NCI-H526 treated with DMSO at 0.1 percent for 48 hours (cell line): ENCODE data around the gene PIGQ.
"Not testable (repeated sequence)": the region's sequence is repeated elsewhere in the genome, so short reads cannot be mapped to it uniquely, and the experiment has no call there.

Experiments used
- DNase-seq: peaks from one replicate; lab custom pipeline; 2025; lab: John Stamatoyannopoulos, UW

The PIGQ gene

DNA sequence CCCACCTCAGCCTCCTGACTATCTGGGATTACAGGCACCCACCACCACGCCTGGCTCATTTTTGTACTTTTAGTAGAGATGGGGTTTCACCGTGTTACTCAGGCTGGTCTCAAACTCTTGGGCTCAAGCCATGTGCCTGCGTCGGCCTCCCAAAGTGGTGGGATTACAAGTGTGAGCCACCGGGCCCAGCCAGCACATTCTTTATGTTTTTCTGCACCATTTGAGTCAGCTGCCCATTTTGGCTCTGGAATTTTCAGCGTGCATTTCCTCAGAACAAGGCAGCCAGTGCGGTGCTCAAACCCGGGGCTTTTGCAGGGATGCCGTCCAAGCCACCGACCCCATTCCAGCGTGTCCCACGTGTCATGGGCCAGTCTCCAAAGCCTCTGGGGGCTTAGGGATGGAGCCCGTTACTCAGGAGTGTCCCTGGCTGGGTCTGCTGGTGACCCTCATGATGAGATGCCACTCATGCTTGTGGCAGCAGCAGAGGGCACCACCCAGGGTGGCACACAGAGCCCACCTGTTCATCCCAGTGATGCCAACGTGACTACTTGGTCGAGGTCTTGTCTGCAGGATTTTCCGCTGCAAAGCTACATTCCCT lies 16.4 kb downstream of the PIGQ start:
- no peak for DNase-seq

DNA sequence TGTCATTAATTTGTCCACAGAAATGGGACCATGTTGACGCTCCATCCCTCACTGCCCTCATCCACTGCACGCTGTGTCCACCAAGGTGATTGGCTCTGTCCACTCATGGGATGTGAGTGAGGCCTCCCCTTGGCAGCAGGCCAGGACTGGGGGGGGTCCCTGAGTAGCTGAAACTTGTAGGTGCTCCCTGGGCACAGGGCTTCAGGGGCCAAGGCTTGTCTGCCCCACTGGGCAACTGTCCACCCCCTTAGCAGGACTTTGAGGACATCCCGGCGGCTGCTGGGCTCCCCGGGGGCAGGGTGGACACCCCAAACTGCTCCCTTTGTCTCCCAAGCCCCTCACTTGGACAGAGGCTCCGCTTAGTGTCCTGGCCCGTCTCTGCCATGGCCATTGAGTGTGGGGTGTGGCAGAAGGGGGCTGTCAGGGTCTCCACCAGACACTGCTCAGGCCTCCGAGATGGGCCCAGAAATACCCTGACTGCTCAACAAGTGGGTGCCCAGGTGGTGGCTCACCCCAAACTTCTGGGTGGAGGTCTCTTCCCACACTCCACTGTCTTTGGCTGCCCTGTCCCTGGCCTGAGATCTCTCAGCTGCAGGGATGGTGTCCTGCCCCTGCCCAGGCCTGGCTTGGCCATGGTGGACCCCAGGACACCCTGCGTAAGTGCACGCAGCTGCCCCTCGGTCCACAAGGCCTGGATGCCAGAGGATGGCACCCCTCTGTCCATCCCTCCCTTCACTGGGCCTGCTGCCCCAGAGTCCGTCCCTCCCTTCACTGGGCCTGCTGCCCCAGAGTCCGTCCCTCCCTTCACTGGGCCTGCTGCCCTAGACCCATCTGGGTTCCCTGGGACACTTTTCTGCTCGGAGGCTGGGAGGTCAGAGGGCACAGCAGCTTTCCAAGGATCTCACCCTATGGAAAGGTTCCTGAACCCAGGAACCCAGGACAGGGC lies 17.1 kb downstream of the PIGQ start:
- DNase-seq, result no peak

DNA sequence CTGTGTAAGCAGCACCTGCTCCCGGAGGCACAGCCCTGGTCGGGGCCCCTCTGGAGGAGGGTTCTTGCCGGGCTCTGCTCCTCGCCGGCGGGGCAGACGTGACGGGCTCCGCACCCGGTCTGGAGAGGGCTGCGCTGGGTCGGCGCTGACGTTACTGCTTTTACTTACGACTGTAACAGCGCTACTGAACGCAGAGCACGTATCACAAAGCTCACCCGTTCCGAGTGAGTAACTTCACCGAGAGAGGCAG lies 18.8 kb downstream of the PIGQ start:
- no peak for DNase-seq

DNA sequence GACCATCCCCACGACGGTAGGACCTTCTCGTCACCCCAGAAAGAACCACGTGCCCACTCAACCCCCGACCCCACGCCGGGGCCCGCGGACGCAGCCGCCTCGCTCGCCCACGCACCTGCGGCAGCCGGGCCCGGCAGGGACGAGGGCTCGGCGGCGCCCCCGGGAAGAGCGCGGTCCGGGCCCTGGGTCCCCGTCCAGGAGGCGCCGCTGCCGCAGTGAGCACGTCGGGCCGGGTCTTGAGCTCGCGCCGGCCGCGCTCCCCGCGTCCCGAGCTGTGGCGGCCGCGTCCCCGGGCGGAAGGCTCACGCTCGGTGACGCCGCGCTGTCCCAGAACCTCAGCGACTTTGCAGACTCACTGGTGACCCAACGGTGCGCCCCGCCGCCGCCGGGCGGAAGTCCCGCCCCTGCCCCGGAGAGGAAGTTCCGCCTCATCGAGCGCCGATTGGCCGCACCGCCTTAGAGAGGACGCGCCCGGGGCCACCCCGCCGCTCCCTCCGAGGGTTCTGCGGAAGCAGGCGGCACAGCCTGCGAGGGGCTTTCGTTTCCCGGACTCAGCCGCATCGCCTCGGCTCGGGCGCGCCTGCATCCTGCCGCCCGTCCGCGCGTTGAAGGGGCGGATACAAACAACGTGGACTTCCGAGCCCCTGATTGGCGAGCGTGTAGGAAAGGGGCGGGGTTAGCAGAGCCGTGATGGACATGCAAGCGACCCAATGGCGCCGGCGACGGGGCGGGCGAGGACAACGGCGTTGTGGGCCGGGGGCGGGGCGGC lies 19.3 kb downstream of the PIGQ start:
- DNase-seq, result peak; percentile 88

DNA sequence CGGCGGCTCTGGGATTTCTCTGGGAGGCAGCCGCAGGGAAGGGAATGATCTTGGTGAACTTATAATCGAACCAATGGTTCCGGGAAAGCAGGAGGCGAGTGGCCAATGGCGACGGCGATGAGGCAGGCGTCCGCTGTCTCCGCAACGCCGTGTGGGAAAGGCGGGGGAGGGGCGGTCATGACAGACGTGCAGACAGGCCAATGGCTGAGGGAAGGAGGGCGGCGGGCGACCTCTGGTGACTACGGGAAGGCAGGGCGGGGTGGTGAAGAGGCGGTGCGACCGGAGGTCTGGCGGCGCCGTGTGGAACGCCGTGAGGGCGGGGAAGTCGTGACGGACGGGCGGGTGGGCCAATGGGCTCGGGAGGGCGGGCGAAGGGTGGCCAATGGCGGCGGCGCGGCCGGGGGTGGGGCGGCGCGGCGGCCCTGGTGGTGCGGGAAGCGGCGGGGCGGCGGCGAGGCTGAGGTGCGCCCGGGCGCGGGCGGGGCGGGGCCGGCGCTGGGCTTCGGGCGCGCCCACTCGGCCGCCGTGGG lies 20.0 kb downstream of the PIGQ start, which contains the start of gene RAB40C:
RAB40C (plus strand) TSS at position 409 of the 530 bp plus-strand sequence. CDS start 226 bp downstream, outside the sequence.
- peak; percentile 88 for DNase-seq

DNA sequence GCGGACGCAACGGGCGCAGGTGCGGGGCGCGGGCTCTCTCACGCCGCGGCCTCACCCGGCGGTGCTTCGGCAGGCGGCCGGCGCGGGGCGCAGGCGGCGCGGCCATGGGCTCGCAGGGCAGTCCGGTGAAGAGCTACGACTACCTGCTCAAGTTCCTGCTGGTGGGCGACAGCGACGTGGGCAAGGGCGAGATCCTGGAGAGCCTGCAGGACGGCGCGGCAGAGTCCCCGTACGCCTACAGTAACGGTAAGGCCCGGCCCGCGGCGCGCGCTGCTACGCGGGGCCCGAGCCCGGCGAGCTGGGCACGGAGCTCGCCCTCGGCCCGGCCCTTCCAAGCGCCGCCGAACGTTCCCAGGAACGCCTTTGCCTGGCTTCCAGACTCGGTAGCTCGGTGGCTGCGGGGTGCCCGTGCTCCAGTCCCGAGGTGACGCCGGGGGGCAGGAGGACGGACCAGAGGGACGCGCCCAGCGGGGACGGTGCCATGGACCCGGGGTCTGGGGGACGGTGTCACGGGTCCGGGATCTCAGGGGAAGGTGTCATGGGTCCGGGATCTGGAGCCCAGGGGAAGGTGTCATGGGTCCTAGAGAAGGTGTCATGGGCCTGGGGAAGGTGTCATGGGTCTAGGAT lies 20.5 kb downstream of the PIGQ start:
- DNase-seq, result no peak

DNA sequence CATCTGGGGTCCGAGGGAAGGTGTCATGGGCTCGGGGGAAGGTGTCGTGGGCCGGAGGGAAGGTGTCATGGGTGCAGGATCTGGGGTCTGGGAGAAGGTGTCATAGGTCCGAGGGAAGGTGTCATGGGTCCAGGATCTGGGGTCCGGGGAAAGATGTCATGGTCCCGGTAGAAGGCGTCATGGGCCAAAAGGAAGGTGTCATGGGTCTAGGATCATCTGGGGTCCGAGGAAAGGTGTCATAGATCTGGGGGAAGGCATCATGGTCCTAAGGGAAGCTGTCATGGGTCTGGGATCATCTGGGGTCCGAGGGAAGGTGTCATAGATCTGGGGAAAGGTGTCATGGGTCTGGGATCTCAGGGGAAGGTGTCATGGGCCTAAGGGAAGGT lies 21.0 kb downstream of the PIGQ start:
- DNase-seq, result no peak

DNA sequence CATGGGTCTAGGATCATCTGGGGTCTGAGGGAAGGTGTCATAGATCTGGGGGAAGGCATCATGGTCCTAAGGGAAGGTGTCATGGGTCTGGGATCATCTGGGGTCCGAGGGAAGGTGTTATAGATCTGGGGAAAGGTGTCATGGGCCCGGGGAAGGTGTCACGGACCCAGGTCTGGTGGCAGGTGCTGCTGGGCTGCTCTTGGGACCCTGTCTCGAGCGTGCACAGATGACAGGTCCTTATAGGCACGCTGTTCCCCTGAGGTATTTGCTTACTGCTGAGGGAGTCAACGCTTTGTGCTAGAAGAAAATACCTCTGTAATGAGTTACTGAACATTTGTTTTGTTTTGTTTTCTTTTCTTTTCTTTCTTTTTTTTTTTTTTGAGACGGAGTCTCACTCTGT lies 21.5 kb downstream of the PIGQ start:
- DNase-seq, result no peak

DNA sequence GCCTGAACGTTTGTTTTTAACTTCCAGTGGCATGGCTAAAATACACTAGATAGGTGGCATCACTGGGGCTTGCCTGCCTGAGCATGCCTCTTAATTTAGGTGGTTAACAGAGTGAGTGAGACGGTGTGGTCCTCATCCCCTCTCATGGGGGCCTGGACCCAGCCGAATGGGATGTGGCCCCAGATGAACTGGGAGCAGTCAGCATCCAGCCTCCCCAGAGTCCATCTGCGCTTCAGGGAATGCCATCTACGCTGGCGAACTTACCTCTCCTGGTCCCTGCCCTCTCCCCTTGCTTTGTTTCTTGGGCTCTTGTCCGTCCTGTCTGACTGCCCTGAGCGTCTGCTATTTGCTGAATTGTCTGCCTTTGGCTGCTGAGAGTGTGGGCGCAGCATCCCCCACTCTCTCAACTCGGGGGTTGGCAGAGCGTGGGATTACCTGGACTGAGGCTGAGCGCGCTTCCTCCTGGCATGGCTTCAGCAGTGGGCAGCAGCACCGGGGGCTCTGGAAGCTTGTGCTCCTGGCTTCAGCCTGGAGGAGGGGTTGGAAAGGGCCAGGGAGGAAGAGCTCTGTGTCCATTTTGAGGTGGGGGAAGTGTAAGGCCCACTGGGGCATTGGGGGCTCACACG lies 22.2 kb downstream of the PIGQ start:
- no peak for DNase-seq

DNA sequence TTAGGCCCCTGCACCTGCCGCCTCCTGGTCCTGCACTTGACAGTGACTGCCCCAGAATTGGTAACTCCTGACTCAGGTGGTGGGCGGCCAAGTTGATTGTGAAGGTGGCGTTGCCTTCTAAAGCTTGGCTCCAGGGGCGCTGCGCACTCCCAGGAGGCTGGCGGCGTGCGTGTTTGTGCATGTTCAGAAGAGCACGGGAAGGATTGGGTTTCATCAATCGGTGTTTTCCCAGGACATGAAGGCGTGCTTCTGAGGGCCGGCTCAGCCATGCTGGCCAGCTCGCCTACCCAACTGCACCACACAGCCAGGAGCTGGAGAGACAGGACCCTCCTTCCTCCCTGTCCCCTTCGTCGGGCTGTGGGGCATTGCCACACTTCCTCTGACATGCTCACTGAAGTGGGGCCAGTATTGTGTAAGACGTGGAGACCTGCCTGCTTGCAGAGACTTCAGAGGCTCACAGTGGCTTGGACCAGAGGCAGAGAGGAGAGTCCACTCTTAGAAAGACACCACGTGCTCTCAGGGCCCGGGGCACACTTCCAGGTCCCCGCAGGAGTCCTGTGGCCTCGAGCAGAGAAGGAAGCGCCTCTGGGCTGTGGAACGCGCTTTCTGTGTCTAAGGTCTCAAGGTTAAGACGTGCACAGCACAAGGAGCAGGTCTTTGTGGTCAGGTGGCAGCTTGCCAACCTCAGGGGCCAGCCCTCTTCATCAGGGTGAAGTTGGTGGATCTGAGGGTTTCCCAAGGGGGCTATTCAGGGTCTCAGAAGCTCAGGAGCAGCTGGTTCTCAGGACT lies 22.9 kb downstream of the PIGQ start:
- peak; percentile 72 for DNase-seq

DNA sequence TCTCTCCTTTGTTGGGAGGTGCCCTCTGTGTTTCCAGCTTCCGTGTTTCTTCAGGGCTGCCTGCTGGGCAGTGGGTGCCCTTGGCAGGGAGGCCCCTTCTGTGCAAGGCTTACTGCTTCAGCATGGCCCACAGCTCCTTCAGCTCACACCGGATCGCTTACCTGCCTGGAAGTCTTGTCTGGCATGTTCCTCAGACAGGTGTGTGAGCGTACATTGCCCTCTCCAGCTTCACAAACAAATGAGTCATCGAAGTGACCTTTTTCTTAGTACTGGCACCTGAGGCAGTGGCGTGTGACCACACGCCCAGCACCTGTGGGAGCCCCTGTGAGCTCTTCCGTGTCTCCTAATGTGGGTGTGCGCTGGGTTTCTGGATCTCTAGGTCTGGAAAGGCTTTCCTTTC lies 23.6 kb downstream of the PIGQ start:
- DNase-seq, result peak; percentile 68

DNA sequence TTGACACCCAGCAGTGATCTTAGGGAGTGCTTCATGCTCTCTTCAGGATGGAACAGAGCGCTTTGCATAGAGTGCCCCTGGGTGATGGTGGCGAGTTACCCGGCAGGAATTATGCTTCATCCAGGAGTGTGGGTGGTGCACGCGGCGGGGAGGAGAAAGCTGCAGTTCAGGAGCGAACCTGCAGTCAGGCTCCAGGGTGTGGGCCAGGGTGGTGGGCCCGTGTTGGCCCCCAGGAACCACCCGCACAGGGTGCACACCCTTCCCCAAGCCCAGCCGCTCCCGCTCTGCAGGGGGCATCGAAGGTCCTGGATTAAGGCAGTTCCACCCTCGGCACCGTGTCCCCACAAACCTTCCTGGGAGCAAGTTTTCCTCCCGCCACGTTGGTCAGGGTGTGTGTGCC lies 24.0 kb downstream of the PIGQ start:
- no peak for DNase-seq

DNA sequence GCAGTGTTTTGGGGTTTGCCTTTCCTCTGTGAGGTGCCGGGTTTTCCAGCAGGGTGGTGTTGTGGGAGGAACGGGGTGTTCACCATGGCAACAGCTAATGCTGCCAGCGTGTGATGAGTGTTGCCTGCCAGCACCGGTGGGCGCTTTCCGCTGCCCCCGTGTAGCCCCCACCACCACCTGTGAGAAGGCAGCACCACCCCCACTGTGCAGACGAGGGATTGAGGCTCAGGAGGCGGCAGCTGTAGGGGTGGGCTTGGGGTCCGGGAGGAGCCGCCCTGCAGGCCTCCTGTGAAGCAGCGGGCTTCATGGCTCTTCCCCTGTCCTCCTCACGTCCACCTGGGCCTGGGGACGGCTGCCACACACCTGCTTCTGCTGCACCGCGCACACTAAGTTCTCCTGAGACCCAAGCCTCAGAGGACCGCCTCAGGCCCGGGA lies 25.3 kb downstream of the PIGQ start:
- no peak for DNase-seq

DNA sequence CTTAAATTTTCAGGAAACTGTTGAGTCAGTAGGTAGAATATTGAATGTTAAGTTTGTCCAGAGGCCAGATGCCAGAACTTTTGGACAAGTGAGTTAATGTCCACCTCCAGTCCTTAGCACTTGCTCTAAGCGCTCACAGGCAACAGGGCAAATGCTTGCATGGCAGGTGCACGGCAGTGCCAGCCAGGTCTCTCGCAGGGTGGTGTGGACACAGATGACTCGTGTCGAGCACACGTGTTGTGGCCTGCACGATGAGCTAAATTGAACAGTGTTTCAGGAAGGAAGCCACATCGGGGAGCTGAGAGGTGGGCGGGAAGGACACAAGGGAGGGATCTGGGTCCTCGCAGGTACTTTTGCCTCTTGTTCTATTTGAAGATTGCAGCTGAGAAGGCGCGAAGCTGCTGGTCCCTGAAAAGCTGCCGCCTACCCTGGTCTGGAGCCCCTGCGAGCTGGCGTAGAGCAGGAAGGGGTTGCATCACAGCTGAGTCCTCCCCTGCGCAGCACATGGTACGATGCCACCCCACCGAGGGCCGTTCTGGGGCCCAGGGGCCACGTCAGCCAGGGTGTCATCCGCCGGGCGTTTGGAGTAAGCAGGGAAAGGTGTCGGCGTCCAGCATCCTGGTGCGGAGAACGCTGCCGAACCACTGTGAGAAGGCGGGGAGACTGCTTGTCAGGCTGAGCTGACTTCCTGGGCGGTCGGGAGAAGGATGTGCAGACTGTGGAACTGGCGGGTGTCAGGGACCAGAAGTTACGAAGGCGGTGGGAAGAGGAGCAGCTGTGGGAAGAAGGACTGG lies 26.4 kb downstream of the PIGQ start:
- no peak for DNase-seq

DNA sequence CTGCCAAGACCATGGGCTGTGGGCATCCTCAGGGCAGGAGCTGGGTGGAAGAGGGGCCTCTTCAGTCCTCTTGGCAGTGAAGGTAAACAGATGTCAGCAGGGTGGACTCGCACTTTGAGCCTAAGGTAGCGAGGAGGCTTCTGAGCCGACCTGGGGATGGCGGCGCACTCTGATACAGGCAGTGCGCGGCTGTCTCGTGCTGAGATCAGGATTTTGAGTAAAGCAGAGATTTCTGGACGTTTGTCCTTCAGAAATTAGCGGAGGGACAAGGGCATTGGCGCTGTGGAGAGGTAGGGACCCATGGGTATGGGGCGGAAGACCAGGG lies 26.9 kb downstream of the PIGQ start:
- no peak for DNase-seq

DNA sequence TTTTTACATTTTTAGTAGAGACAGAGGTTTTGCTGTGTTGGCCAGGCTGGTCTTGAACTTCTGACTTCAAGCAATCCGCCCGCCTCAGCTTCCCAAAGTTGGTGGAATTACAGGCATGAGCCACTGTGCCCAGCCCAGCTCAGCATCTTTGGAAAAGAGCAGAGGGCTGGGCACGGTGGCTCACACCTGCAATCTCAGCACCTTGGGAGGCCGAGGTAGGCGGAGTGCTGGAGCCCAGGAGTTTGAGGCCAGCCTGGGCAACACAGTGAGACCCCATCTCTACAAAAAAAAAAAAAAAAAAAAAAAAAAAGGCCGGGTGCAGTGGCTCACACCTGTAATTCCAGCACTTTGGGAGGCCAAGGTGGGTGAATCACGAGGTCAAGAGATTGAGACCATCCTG lies 27.9 kb downstream of the PIGQ start:
- not testable (repeated sequence) for DNase-seq

DNA sequence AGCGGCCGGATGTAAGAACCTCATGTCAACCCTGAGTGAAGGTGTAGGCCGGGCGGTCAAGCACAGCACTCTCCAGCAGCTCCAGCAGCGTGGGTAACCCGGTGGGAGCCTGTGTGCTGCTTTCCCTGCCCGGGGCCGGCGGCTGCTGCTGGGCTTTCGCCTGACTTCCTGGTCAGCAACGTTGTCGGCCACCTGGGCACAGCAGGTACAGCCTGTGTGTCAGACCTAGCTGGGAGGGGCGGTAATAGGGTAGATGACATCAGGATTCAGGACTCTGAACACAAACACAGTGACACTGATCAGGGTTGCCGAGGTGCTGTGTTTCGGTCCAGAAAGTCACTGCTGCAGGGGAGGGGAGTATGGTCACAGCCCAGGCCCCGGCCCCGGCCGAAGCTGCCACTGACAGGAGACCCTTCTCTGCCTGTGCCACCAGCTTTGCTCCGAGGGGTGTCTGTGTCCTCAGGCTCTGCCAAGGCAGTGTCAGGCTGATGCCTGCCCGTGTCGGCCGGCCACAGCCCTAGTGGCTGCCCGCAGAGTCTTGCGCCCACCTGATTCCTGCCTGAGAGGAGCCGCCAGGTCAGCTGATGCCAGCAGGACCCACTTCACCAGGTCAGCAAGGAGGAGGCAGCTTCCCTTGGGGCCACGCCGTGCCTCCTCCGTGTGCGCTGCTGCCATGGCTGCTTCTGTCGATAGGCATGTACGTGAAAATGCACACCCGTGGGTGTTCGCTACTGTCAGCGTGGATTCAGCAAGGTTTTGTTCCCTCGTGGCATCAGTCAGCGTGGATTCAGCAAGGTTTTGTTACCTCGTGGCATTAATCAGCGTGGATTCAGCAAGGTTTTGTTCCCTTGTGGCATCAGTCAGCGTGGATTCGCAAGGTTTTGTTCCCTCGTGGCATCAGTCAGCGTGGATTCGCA lies 29.3 kb downstream of the PIGQ start:
- no peak for DNase-seq

DNA sequence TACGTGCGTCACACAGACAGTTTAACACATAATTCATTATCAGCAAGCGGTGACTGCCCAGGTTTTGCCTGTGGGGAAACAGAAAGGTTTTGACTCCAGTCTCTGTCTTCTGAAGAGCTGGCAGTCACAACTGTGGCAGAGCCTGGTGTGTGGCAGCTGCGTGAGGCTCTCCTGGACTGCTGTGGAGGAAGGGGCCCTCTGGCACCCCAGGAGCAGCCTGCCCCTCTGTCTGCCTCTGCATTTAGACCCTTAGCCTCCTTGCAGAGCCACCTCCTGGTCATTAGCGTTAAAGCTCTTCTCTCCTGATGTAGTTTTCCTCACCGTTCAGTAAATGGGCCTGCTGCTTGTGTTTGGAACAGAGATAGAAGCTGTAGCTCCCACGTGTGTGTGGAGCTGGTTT lies 31.0 kb downstream of the PIGQ start:
- no peak for DNase-seq

DNA sequence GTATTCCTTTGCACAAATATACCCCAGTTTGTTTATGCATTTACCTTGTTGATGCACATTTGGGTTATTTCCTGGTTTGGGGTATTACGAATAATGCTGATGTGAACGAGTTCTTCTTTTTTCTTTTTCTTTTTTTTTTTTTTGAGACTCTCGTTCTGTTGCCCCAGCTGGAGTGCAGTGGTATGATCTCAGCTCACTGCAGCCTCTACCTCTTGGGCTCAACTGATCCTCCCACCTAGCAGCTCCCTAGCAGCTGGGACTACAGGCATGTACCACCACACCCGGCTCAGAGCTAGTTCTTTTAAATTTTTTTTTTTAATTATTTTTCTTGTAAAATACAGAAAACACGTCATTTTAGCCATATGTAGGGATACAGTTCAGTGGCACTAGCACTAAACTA lies 34.2 kb downstream of the PIGQ start:
- no peak for DNase-seq
